ENCODE results near the gene DYTN.

DNA sequence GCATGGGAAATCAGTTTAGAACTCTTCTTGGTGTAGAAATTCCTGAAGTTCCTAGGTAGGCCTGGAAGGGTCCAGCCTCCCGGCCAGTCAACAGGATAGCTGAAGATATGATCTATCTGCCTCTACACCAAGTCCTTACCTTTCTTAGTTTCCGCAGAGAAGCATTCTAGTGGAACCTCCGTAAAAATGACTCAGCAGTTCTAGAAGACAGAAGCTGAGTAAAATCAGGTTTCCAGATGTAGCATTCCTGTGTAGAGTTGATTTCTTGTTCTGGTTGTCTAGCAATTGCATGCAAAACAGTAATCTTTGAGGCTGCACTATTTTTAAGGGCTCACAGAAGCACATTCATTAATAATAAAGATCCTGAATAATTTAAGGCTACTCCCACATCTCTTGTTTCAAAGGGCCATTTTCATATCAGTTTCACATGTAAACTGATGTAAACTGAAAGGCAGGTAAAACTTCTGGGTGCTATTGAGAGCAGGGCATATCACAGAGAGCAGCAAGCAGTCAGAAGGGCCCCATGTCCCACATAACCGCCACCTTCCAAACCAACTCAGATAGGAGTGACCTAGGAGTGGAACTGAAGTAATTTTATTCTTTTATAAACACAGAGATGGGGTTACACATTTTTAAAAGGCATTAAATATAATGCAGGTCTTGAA lies 3.2 kb upstream of the DYTN start:
- no peak for TF ChIP-seq POLR2A (IDR thresholded peaks at IDR 0.05; ENCODE audit: borderline replicate concordance, extremely low read depth, insufficient read depth, insufficient read length)
- TF ChIP-seq SIN3A (IDR thresholded peaks at IDR 0.05; ENCODE audit: low read depth): no peak
- TF ChIP-seq, protein P1, sequence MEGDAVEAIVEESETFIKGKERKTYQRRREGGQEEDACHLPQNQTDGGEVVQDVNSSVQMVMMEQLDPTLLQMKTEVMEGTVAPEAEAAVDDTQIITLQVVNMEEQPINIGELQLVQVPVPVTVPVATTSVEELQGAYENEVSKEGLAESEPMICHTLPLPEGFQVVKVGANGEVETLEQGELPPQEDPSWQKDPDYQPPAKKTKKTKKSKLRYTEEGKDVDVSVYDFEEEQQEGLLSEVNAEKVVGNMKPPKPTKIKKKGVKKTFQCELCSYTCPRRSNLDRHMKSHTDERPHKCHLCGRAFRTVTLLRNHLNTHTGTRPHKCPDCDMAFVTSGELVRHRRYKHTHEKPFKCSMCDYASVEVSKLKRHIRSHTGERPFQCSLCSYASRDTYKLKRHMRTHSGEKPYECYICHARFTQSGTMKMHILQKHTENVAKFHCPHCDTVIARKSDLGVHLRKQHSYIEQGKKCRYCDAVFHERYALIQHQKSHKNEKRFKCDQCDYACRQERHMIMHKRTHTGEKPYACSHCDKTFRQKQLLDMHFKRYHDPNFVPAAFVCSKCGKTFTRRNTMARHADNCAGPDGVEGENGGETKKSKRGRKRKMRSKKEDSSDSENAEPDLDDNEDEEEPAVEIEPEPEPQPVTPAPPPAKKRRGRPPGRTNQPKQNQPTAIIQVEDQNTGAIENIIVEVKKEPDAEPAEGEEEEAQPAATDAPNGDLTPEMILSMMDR (IDR thresholded peaks at IDR 0.05 in 2 of 3, conservative IDR thresholded peaks at IDR 0.05 in 1 of 3; ENCODE audit: borderline replicate concordance in 1 of 3, insufficient read depth in 1 of 3, low read depth in 2 of 3, low read length in 2 of 3): no peak
- TF ChIP-seq YY1 (IDR thresholded peaks at IDR 0.05; ENCODE audit: extremely low read depth, insufficient replicate concordance, low read depth, low read length): no peak

Data from HCT116 (cell line).